AG10803 (cell line): ENCODE data around the gene PACSIN1.

Experiments
- DNase-seq: peaks from one replicate; pipeline ENCODE4 v3.0.0; 2010; ENCODE audit warnings: low read depth
- H3K4me3 ChIP-seq: 2 replicates; pipeline ENCODE4 v1.5.1; 2011; ENCODE audit warnings: mild to moderate bottlenecking, low read length, control low read depth
- CTCF ChIP-seq: conservative IDR thresholded peaks from 2 replicates; pipeline ENCODE4 v1.5.1; 2011; ENCODE audit warnings: mild to moderate bottlenecking, low read length, control low read depth, inconsistent platforms

The PACSIN1 gene

GRCh38 chr6:34519971-34520644, 54.2 kb downstream of the PACSIN1 start:
- no peak for TF ChIP-seq CTCF
- no peak for DNase-seq
- H3K4me3 ChIP-seq = no peak overlapping the region

GRCh38 chr6:34520645-34521462, 55.0 kb downstream of the PACSIN1 start:
- no peak for TF ChIP-seq CTCF
- no peak for DNase-seq
- H3K4me3 ChIP-seq = no peak overlapping the region

- no peak for TF ChIP-seq CTCF
- DNase-seq = no peak
- no peak overlapping the region for H3K4me3 ChIP-seq
These were observed 55.8 kb downstream of the PACSIN1 start for GRCh38 chr6:34521463-34522285.

- no peak for DNase-seq
- no peak for TF ChIP-seq CTCF
- H3K4me3 ChIP-seq = no peak overlapping the region
These were observed 56.9 kb downstream of the PACSIN1 start for GRCh38 chr6:34522761-34523160.

GRCh38 chr6:34523441-34524206, 57.7 kb downstream of the PACSIN1 start:
- no peak for DNase-seq
- no peak for TF ChIP-seq CTCF
- no peak overlapping the region for H3K4me3 ChIP-seq

- no peak overlapping the region for H3K4me3 ChIP-seq
- no peak for TF ChIP-seq CTCF
- no peak for DNase-seq
These were observed 58.6 kb downstream of the PACSIN1 start for GRCh38 chr6:34524499-34524898.
